Measurements from ENCODE around the gene BLVRA. TPM values are rescaled to one million over a fixed set of nuclear protein-coding genes. Genes with fewer than 3 reads are reported as not detected.
"Not testable (repeated sequence)": the region's sequence is repeated elsewhere in the genome, so short reads cannot be mapped to it uniquely, and the experiment has no call there.

BLVRA gene
- total RNA-seq = 10 to 100 TPM; 25.4 to 38.9 (median 32.1) TPM

- WGBS, 2 donors = 5 to 7% methylated on average over 24 to 31 of the region's 67 CpGs
- peak within 1 kb of the TSS; percentile 85 for H3K4me3 ChIP-seq (ENCODE audit: low read depth, poor library complexity, severe bottlenecking)
- intact Hi-C loops (cut with DNase I; ENCODE audit: low total_unique reads) = no loop called here
- TF ChIP-seq CTCF (IDR thresholded peaks at IDR 0.05) (no peak), POLR2A (IDR thresholded peaks at IDR 0.05) (no peak)
- peak; percentile 66 to 94 for DNase-seq (ENCODE audit: low spot score in 2 of 2)
These were observed at the start of gene BLVRA for GRCh38 chr7:43758029-43758821. Gene BLVRA, plus strand, starts transcription at chr7:43758680. Its CDS starts 12,479 bp downstream, at chr7:43771159.

GRCh38 chr7:43711503-43711902 lies 47.0 kb upstream of the BLVRA start:
- intact Hi-C loops (cut with DNase I; ENCODE audit: low total_unique reads) = no loop called here
- DNase-seq (ENCODE audit: low spot score in 2 of 2) = no peak
- TF ChIP-seq CTCF (IDR thresholded peaks at IDR 0.05) (no peak), POLR2A (IDR thresholded peaks at IDR 0.05) (no peak)
- no peak overlapping the region for H3K4me3 ChIP-seq (ENCODE audit: low read depth, poor library complexity, severe bottlenecking)
- WGBS, 2 donors = 97% methylated on average over 1 of the region's 1 CpG

GRCh38 chr7:43715966-43716365 lies 42.5 kb upstream of the BLVRA start:
- 92 to 97% methylated on average over 2 of the region's 2 CpGs for WGBS, 2 donors
- intact Hi-C loops (cut with DNase I; ENCODE audit: low total_unique reads); H3K4me3 ChIP-seq (ENCODE audit: low read depth, poor library complexity, severe bottlenecking); DNase-seq (ENCODE audit: low spot score in 2 of 2): not testable (repeated sequence)

GRCh38 chr7:43716598-43716997 lies 41.9 kb upstream of the BLVRA start:
- intact Hi-C loops (cut with DNase I; ENCODE audit: low total_unique reads) = no loop called here
- no peak overlapping the region for H3K4me3 ChIP-seq (ENCODE audit: low read depth, poor library complexity, severe bottlenecking)
- WGBS, 2 donors = 87 to 90% methylated on average over 2 of the region's 2 CpGs
- TF ChIP-seq POLR2A (IDR thresholded peaks at IDR 0.05) = no peak
- no peak for TF ChIP-seq CTCF (IDR thresholded peaks at IDR 0.05)
- DNase-seq (ENCODE audit: low spot score in 2 of 2) = no peak

- TF ChIP-seq CTCF (IDR thresholded peaks at IDR 0.05) (peak in 1 of 3 donors; percentile 33), POLR2A (IDR thresholded peaks at IDR 0.05) (no peak)
- 43 to 44% methylated on average over 2 of the region's 2 CpGs for WGBS, 2 donors
- no peak for DNase-seq (ENCODE audit: low spot score in 2 of 2)
- H3K4me3 ChIP-seq (ENCODE audit: low read depth, poor library complexity, severe bottlenecking) = no peak overlapping the region
- intact Hi-C loops (cut with DNase I; ENCODE audit: low total_unique reads) = loop anchor here (5.0 kb wide), 1 partner anchor 139 kb away; the partner anchor contains the start of gene STK17A
These were observed 37.2 kb upstream of the BLVRA start for GRCh38 chr7:43721193-43721806.

- intact Hi-C loops (cut with DNase I; ENCODE audit: low total_unique reads) = loop anchor here (5.0 kb wide), 1 partner anchor 141 kb away; the partner anchor contains the start of gene STK17A
- no peak for TF ChIP-seq POLR2A (IDR thresholded peaks at IDR 0.05)
- TF ChIP-seq CTCF (IDR thresholded peaks at IDR 0.05) = no peak
- no peak for DNase-seq (ENCODE audit: low spot score in 2 of 2)
- H3K4me3 ChIP-seq (ENCODE audit: low read depth, poor library complexity, severe bottlenecking) = no peak overlapping the region
These were observed 35.5 kb upstream of the BLVRA start for GRCh38 chr7:43723007-43723341.

All from lower leg skin (tissue), 4 donors.